Measurements from ENCODE around the gene SELENON. TPM values are rescaled to one million over a fixed set of nuclear protein-coding genes. Genes with fewer than 3 reads are reported as not detected.

Gene SELENON
- total RNA-seq, 1 donor from 2014 or later, result 95.9 TPM

GRCh38 chr1:25806418-25806817, 6.4 kb downstream of the SELENON start:
- intact Hi-C loops (cut with DNase I), result no loop called here
- no peak for DNase-seq
- Histone ChIP-seq H3K27me3 (no peaks in the 10 kb centered on the region), H3K4me3 (no peak overlapping the region), H3K27ac (peak overlapping the region; percentile 34), H3K9me3 (no peaks in the 10 kb centered on the region), H3K4me1 (peaks cover 56% of the 10 kb centered on the region), H3K36me3 (peaks cover 44% of the 10 kb centered on the region)
- no peak for ATAC-seq
- TF ChIP-seq, protein P1, sequence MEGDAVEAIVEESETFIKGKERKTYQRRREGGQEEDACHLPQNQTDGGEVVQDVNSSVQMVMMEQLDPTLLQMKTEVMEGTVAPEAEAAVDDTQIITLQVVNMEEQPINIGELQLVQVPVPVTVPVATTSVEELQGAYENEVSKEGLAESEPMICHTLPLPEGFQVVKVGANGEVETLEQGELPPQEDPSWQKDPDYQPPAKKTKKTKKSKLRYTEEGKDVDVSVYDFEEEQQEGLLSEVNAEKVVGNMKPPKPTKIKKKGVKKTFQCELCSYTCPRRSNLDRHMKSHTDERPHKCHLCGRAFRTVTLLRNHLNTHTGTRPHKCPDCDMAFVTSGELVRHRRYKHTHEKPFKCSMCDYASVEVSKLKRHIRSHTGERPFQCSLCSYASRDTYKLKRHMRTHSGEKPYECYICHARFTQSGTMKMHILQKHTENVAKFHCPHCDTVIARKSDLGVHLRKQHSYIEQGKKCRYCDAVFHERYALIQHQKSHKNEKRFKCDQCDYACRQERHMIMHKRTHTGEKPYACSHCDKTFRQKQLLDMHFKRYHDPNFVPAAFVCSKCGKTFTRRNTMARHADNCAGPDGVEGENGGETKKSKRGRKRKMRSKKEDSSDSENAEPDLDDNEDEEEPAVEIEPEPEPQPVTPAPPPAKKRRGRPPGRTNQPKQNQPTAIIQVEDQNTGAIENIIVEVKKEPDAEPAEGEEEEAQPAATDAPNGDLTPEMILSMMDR (IDR thresholded peaks at IDR 0.05), result no peak

- peak overlapping the region; percentile 36 for H3K27ac ChIP-seq
- no peak overlapping the region for H3K4me3 ChIP-seq
- H3K9me3 ChIP-seq, result no peaks in the 10 kb centered on the region
- H3K4me1 ChIP-seq, result peaks cover 51% of the 10 kb centered on the region
- peak; percentile 47 for ATAC-seq
- intact Hi-C loops (cut with DNase I), result no loop called here
- peaks cover 53% of the 10 kb centered on the region for H3K36me3 ChIP-seq
- H3K27me3 ChIP-seq, result no peaks in the 10 kb centered on the region
- TF ChIP-seq, protein P1 (IDR thresholded peaks at IDR 0.05), result no peak
- no peak for DNase-seq
Observed at GRCh38 chr1:25807480-25808390, 7.7 kb downstream of the SELENON start.

GRCh38 chr1:25808481-25809244, 8.7 kb downstream of the SELENON start:
- peaks cover 63% of the 10 kb centered on the region for H3K36me3 ChIP-seq
- H3K27ac ChIP-seq, result no peak overlapping the region
- H3K4me3 ChIP-seq, result no peak overlapping the region
- no peaks in the 10 kb centered on the region for H3K9me3 ChIP-seq
- peaks cover 44% of the 10 kb centered on the region for H3K4me1 ChIP-seq
- intact Hi-C loops (cut with DNase I), result no loop called here
- DNase-seq (no peak), ATAC-seq (no peak)
- TF ChIP-seq, protein P1 (IDR thresholded peaks at IDR 0.05), result no peak
- no peaks in the 10 kb centered on the region for H3K27me3 ChIP-seq

DNA sequence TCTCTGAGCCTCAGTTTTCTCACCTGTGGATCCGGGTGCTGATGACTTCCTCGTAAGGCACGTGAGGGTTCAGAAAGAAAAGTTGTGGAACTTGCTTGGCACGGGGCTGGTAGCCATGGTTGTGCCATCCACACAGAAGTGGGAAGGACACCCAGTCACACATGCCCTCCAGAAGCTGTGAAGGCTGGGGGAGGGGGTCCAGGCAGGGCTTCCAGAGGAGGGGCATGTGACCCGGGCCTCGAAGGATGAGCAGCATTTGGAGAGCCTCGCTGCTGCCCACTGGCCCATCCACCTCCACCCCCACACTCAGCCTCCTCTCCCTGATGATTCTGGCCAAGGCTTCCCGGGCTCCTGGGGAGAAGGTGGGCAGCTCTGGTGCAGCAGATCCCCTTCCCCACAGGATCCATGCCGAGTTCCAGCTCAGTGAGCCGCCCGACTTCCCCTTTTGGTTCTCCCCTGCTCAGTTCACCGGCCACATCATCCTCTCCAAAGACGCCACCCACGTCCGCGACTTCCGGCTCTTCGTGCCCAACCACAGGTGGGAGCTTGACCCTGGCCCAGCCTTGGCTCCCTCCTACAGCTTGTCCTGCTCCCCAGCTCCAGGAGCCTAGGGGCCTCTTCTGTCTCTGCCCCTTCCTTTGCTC, 9.4 kb downstream of the SELENON start:
- DNase-seq (peak; percentile 82), ATAC-seq (peak; percentile 22)
- Histone ChIP-seq H3K9me3 (no peaks in the 10 kb centered on the region), H3K27ac (no peak overlapping the region), H3K27me3 (no peaks in the 10 kb centered on the region), H3K4me1 (peaks cover 41% of the 10 kb centered on the region), H3K4me3 (no peak overlapping the region), H3K36me3 (peaks cover 70% of the 10 kb centered on the region)
- intact Hi-C loops (cut with DNase I), result no loop called here
- TF ChIP-seq, protein P1 (IDR thresholded peaks at IDR 0.05), result no peak

DNA sequence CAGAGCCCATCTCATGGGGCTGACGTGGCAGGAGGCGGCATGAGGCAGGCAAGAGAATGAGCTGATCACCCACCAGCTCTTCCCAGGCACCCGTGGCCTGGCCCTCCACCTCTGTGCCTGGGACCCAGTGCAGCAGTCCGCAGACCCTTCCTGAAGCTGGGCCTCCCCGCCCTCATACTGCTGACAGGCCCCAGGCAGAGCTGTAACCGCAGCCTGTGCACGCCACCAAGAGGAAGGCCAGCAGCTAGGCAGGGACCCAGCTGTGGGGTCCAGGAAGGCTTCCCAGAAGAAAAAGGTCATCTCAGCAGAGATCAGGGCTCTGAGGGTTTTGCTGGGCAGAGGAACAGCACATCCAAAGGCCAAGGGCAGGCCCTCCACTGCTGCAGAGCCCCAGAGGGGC, 9.9 kb downstream of the SELENON start:
- H3K27ac ChIP-seq, result no peak overlapping the region

More for the DNA sequence above, 9.9 kb downstream of the SELENON start:
- intact Hi-C loops (cut with DNase I), result no loop called here
- no peaks in the 10 kb centered on the region for H3K9me3 ChIP-seq
- peaks cover 37% of the 10 kb centered on the region for H3K4me1 ChIP-seq
- H3K27me3 ChIP-seq, result no peaks in the 10 kb centered on the region
- no peak overlapping the region for H3K4me3 ChIP-seq
- ATAC-seq, result no peak
- TF ChIP-seq, protein P1 (IDR thresholded peaks at IDR 0.05), result no peak
- H3K36me3 ChIP-seq, result peaks cover 70% of the 10 kb centered on the region
- no peak for DNase-seq
